Measurements from ENCODE around the gene GSG1L. TPM values are rescaled to one million over a fixed set of nuclear protein-coding genes. Genes with fewer than 3 reads are reported as not detected.
"Not testable (repeated sequence)": the region's sequence is repeated elsewhere in the genome, so short reads cannot be mapped to it uniquely, and the experiment has no call there.

The GSG1L gene
- total RNA-seq, 1 donor from 2014 or later: 0.19 TPM

DNA sequence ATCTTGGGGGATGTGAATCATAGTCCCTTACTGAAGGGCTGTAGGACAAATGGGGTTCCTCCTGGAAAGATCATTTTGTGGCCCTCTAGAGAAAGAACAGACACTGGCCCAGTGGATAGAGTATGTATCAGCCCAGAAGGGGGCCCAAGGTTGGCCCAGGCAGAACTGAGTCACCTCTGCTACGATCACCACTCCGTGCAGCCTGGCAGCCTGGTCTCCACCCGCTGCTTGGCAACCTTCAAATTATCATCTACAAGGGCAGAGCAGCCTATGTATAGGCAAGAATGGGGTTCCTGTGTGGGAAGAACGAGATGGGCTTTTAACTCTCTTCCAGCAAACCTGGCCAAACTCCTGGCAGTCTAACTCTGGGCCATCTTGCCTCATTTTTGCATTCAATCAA, 61.9 kb downstream of the GSG1L start:
- intact Hi-C loops (cut with DNase I): no loop called here
- ATAC-seq (no peak), DNase-seq (ENCODE audit: missing footprints) (no peak)

DNA sequence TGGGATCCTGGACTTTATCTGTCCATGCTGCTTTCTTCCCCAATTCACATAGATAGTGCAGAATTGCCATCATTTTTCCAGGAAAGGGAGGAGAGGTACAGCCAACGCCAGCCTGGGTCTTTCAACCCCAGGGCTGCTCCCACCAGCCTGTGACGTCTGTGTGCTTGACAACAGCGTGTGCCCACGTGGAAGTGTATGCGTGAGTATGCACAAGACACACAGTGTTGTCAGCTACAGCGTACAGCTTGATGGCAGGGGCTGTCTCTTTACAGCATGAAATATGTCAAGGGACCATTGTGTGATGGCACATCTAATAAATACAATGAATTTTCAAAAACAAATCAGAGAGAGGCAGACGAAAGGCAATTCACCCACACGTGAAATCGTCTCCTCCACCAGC, 62.3 kb downstream of the GSG1L start:
- intact Hi-C loops (cut with DNase I): no loop called here
- ATAC-seq (no peak), DNase-seq (ENCODE audit: missing footprints) (no peak)

DNA sequence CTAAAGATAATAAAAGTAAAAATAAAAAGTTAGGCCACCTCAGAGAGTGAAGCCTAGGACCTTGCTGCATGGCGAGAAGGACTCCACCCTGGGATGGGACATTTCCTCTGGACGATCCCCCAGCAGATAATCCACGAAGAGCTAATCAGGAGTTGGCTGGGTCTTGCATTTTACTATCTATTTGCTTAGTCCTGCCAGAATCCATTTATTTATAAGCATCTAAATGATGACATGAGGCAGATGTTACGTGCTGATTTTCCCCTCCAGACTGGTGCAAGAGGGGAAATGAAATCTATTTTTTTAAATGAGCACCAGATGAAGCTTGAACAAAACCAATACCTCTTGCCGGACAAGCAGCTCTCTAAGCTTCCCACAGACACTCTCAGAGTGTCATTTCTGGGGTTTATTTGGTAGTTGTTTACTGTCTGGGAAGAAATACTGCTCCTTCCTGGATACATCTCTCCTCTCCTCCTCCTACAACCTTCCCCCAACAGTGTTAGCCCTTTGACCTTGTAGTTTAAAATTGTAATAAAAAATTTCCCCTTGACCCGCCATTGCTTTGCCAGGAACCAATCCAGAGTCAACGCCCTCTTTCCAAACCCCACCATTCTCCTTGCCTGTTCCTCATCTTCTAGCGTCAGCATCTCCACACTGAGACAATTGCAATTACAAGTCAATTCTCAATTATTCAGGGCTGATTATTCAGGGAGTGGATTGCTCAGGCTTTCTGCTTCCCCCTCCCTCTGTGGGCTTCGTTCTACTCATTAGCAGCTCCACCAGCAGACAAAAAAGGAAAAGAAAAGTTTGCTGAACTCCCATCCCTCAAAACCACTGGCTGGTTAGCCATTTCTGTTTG, 63.0 kb downstream of the GSG1L start:
- intact Hi-C loops (cut with DNase I): no loop called here
- ATAC-seq (no peak), DNase-seq (ENCODE audit: missing footprints) (no peak)

DNA sequence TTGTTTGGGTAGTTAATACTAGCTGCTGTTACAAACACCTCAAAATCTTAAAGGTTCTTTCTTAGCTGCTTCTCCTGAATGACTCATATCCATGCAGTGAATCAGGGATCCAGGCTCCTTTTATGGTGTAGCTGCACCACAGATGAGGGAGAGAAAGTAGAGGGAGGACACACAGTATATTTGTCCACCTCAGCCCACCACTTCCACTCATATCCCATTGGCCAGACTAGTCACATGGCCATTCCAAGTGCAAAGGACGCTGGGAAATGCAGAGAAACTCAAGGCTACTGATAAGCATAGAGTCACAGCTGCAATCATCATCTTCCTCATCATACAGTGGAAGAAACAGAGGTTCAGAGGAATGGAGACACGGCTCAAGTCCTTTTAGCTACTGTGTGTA, 63.8 kb downstream of the GSG1L start:
- DNase-seq (ENCODE audit: missing footprints) (no peak), ATAC-seq (no peak)
- intact Hi-C loops (cut with DNase I): no loop called here

DNA sequence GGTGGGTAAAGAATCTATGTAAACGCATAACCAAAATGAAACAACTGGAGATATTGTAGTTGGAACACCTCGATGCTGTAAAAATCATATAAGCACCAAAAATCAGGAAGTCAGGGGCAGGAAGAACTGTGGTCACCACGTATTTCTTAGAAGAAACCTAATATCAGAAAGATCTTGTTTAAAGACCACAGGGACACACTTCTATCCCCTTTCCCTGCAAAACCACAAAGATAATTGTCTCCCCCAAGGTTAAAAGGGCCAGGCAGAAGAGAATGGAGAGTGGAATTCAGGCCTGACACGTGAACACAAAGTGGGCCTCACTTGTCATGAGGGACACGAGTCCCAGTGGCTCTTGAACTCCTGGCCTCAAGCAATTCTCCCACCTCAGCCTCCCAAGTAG, 68.1 kb downstream of the GSG1L start:
- intact Hi-C loops (cut with DNase I): no loop called here
- ATAC-seq: no peak
- DNase-seq (ENCODE audit: missing footprints): no peak

DNA sequence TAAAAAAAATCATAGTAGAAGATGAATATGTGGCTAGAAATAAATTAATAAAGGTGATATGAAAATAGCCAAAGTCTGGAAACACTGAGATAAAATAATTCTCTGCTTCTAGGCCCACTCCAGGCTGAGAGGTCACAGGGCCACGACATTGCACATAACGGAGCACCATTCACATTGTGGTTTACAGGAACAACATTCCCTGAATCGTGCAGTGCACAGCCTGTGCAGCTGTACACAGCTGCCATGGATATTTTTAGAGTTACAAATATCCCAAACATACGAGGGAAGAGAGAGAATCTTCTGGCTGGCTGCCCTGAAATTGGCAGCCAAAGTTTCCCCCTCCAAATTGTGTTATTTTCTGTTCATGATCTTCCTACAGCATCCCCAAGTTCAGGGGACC, 68.8 kb downstream of the GSG1L start:
- intact Hi-C loops (cut with DNase I): no loop called here

DNA sequence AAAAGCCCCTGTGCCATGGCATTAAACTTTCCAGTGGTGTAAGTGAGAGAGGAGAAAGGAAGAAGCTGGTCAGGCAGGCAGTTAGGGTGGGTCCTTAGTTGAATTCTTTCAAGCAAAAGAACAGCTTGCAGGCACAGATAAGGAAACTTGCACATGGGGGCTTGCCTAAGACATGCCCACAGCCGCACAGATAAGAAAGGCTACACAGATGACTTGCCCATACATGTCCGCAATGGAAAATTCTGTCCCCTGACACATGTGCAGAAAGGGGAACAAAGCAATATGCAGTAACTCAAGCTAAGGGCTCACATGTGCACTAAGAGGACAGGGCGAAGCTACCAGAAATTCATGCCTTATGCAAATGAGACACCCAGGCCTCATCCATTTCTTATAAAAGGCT, 69.9 kb downstream of the GSG1L start:
- no peak for ATAC-seq
- intact Hi-C loops (cut with DNase I): no loop called here

More for the DNA sequence above, 68.8 kb downstream of the GSG1L start:
- no peak for DNase-seq (ENCODE audit: missing footprints)
- no peak for ATAC-seq

DNA sequence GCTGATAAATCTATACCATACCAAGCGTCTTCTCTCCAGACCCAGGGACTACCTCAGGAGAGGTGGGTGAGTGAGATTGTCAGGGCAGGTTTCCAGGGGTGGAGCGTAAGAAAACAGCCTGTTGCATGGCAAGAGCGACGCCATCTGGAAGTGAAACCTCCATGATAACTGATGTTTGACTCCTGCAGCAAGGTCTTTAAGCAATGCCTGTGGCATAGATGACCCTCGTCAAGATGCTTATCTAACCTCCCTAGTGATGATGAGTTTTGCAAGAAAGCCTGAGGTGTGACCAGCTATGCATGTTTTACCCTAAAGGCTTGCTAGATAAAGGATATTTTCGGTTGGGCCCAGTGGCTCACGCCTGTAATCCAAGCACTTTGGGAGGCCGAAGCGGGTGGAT, 71.6 kb downstream of the GSG1L start:
- DNase-seq (ENCODE audit: missing footprints) (no peak), ATAC-seq (no peak)
- intact Hi-C loops (cut with DNase I): no loop called here

More for the DNA sequence above, 69.9 kb downstream of the GSG1L start:
- DNase-seq (ENCODE audit: missing footprints): no peak

DNA sequence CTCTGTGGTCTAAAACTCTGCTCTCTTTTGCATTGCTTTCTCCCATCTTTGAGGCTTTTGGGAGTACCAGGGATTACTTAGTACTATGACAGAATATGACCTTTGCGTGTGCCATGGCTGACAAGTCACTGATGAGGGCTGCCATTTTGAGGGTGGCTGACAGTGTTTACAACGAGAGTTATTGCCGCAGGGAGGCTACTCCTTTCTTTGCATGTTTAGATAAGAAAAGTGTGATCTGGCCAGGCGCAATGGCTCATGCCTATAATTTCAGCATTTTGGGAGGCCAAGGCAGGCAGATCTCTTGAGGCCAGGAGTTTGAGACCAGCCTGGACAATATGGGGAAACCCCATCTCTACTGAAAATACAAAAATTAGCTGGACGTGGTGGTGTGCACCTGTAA, 77.5 kb downstream of the GSG1L start:
- ATAC-seq (no peak), DNase-seq (ENCODE audit: missing footprints) (no peak)
- intact Hi-C loops (cut with DNase I): no loop called here

DNA sequence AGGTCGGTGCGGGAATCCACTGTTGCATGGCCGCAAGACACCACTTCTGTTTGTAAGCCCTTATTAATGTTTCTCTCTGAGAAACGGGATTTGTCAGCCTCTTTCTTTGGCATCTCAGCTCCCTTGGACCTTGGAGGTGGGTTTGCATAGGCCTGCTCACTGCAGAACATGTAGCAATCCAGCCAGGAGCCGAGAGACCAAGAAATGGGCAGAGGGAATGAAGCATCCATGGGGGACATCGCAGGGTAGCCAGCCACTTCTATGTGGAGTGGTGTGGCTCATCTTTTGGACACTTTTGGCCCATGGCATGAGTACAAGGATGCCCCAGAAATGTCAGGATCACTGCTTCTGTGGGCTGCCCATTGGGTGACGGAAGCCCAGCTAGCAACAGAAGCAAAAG, 79.4 kb downstream of the GSG1L start:
- ATAC-seq: no peak
- intact Hi-C loops (cut with DNase I): no loop called here
- no peak for DNase-seq (ENCODE audit: missing footprints)

DNA sequence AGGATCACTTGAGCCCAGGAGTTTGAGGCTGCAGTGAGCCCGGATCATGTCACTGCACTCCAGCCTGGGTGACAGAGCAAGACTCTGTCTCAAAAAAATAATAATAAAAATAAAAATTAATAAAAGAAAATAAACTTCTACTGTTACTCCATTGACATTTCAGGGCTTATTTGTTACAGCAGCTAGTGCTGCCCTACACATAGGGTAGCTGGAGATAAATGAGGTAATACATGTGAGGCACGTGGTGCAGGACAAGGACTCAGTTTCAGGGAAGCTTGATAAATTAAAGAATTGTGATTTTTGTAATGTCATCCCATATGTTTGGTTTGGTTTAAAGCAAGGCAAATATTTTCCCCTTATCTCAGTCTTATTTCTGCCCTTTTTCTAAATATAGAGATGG, 80.3 kb downstream of the GSG1L start:
- ATAC-seq (no peak), DNase-seq (ENCODE audit: missing footprints) (no peak)
- intact Hi-C loops (cut with DNase I): no loop called here

DNA sequence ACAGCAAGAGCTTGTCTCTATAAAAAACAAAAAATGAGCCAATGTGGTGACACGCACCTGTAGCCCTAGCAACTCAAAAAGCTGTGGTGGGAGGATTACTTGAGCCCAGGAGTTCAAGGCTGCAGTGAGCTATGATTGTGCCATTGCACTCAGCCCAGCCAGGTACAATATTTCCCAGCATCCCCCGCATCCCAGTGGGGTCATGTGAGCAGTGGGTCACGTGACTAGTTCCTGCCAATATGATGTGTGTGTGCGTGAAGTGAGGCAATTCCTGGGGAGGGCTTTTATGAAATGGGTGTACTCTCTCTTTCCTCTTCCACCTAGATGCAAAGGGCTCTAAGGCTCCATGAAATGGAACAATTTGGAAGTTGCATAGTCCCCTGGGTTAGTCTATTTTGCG, 81.3 kb downstream of the GSG1L start:
- intact Hi-C loops (cut with DNase I): no loop called here
- DNase-seq (ENCODE audit: missing footprints): no peak
- no peak for ATAC-seq

DNA sequence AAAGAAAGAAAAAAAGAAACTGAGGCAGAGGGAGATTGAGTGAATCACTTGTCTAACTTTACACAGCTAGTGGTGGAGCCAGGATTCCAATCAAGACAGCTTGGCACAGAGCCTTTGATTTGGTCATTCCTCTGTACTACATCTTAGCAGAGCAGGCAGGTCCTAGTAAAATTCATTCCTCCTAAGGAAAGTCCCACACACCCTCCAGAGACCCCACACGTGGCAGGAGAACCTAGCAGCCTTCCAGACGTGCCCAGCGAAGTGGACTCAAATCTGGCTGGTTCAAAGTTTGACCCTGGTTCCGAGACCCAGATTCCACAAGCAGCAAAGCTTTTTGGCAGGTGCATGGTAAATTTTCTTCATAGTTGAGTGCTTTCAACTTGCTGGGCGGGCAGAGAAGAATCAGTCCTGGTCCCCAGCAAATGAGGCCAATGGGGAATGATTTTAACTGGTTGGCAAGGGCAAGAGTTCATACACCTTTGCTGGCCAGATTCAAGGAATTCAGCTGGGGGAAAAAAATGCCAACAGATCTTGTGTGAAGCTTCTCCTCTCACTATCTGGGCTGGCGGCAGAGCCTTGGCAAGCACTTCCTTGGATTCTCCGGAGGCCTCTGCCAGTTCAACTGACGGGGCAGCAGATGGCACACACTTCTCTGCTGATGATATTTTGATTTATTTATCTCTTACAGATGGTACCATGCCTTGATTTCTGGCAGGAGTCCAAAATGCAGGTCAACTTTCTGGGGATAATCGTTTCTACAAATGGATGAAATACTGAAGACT, 82.4 kb downstream of the GSG1L start:
- DNase-seq (ENCODE audit: missing footprints) (no peak), ATAC-seq (peak; percentile 20)
- intact Hi-C loops (cut with DNase I): no loop called here

DNA sequence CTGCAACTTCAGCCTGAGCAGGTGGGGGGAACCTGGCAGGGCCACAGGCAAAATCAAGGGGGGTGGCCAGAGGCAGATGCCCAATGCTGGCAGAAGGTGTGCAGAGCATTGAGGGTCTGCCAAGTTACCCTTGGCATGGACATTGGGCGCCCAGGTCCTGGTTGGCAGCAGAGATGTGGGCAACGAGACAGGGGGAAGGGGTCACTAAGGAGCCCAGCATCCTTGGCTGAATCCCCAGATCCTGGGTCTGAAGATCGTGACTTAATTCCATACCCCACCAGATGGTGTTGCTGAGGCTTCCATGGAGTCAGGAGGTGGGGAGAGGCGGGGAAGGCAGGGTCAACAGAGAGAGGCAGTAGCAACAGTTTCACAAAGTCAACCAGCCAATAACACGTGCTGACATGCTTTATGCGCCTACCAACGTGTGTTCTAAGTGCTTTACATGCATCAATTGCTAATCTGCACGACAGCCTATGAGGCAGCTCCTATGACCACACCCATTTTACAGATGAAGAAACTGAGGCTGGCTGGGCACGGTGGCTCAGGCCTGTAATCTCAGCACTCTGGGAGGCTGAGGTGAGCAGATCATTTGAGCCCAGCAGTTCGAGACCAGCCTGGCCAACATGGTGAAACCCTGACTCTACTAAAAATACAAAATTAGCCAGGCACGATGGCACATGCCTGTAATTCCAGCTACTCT, 83.3 kb downstream of the GSG1L start:
- ATAC-seq (no peak), DNase-seq (ENCODE audit: missing footprints) (no peak)
- intact Hi-C loops (cut with DNase I): no loop called here

DNA sequence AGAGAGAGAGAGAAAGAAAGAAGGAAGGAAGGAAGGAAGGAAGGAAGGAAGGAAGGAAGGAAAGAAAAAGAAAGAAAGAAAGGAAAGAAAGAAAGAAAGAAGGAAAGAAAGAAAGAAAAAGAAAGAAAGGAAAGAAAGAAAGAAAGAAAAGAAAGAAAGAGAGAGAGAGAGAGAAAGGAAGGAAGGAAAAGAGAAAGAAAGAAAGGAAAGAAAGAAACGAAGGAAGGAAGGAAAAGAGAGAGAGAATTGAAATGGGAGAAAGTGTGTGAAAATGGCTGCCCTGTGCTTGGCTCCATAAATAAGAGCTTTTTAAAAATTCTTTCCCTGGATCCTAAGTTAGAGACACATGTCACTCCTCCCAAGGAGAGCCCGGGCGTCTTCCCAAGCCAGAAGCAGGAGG, 83.8 kb downstream of the GSG1L start:
- DNase-seq (ENCODE audit: missing footprints); intact Hi-C loops (cut with DNase I); ATAC-seq: not testable (repeated sequence)

DNA sequence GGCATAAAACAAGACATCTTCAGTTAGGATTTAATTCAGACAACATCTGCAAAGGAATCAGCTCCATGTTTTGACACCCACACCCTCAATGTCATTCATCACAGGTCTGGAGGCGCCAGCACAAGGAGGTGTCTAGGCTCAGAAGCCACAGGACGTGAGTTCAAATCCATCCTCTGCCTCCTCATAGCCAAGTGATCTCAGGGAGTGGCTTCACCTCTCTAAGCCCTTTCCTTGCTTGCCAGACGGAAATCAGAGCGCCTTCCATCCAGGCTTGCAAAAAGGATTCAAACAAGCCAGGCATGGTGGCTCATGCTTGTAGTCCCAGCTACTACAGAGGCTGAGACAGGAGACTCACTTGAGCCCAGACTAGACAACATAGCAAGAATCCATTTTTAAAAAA, 84.6 kb downstream of the GSG1L start:
- DNase-seq (ENCODE audit: missing footprints): no peak
- ATAC-seq: no peak
- intact Hi-C loops (cut with DNase I): no loop called here

DNA sequence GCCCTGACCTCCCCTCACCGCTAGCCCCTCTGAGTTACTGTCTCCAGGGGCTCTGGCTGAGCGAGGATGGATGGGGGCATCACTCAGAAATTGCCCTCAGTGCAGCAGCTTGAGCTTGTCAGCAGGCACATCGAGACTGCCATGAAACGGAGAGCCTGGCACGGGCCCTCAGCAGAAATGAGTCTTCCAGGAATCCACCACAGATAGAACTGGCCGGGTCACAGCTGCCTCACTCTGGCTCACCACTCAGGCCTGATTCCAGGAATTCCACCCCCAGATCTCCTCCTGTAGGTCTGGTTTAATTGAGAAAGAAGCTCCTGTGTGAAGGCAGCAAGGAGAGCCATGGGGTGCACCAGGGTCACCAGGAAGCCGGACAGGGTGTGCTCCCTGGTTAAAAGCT, 85.5 kb downstream of the GSG1L start:
- ATAC-seq (peak; percentile 79), DNase-seq (ENCODE audit: missing footprints) (no peak)
- intact Hi-C loops (cut with DNase I): no loop called here

DNA sequence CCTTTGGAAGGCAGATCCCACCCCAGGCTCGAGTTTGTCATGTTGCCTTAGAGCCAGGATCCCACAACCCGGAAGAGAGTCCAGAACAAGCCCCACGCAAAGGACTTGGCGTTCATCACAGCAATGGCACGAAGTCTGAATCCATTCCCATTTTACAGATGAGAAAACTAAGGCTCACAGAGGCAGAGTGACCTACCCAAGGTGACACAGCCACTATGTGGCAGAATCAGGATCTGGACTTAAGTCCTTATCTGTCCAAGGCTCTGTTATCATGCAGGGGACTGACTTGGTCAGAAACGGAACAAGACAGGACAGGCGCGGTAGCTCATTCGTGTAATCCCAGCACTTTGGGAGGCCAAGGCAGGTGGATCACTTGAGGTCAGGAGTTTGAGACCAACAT, 86.5 kb downstream of the GSG1L start:
- intact Hi-C loops (cut with DNase I): no loop called here
- ATAC-seq (no peak), DNase-seq (ENCODE audit: missing footprints) (no peak)

DNA sequence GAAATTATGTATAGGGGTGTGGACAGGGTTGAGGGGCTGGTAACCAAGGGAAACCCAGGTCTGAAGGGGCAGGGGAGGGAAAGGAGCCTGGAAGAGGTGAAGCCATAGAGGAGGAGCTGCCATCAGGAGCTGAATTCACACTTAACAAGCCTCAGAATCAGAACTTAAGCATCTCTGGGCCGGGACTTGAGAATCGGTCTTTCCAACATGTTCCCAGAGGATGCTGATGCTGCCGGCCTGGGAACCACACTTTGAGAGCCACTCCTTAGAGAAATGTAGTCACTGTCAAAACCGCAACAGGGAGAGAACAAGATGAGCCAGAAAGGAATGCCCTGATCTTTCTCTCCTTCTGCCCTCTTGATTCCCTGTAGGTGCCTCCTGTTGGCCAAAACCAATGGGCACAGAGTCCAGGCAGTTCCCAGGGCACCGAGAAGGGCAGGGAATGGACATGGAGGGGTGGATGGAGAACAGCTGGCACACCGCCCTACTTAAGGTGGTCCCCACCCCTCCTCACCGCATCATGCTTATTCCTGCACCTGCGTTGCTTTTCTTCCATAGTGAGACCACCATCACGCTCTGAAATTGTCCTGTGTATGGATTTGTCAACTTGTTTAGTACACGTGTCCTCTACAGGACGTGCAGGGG, 88.5 kb downstream of the GSG1L start:
- DNase-seq (ENCODE audit: missing footprints): no peak
- ATAC-seq: no peak
- intact Hi-C loops (cut with DNase I): no loop called here
